Measurements from ENCODE around the gene AKAP8L. TPM values are rescaled to one million over a fixed set of nuclear protein-coding genes. Genes with fewer than 3 reads are reported as not detected.

The AKAP8L gene
- total and polyA plus RNA-seq, 9 of the 15 experiments (the other 6 are each of a cell fraction or from before 2014, with no cell fraction given), result 2.4 to 116 (median 70.7) TPM

DNA sequence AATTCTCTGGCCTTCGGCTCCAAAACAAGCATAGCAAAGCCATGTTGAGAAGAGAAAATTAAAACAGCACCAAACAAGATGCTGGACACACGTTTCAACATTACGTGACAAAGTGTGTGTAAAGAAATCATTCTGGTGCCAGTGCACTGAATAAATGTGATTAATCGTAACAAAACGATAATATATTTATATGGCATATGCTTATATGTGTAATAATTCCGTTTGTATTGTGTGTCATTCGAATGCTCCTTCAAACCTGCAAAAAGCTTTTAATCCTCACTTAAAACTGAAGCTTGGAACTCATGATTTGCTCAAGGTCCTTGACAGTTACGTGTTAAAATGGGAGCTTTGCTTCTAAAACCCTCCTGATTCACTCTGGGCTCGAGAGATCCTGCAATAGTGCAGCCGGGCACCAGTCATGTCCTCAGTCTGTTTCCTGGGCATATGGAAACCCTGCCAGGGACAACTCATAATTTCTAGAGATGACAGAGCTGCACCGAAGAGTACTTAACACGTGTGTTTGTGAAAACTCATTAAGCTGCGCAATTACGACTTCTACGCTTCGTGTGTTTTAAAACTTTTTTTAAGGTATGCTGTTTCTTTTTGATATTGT is 731 bp upstream of the AKAP8L start (continued):
- no peak for TF ChIP-seq NFRKB (IDR thresholded peaks at IDR 0.05; ENCODE audit: low read depth)
- no peak for TF ChIP-seq RCOR1 (IDR thresholded peaks at IDR 0.05; ENCODE audit: borderline replicate concordance in 1 of 2, low read depth in 2 of 2, low read length in 2 of 2)
- TF ChIP-seq TOE1 (IDR thresholded peaks at IDR 0.05; ENCODE audit: borderline replicate concordance), result no peak
- no peak for TF ChIP-seq TOE1 (CRISPR knock-in tag; IDR thresholded peaks at IDR 0.05; ENCODE audit: borderline replicate concordance, low read depth)
- TF ChIP-seq NRF1 (conservative IDR thresholded peaks at IDR 0.05 in 1 of 2, IDR thresholded peaks at IDR 0.05 in 1 of 2), result no peak
- TF ChIP-seq ZNF274 (IDR thresholded peaks at IDR 0.05; ENCODE audit: borderline replicate concordance, low read depth, low read length), result no peak
- no peak for TF ChIP-seq POLR2AphosphoS5 (IDR thresholded peaks at IDR 0.05; ENCODE audit: control insufficient read depth, insufficient read depth, low read depth, low read length)
- no peak for TF ChIP-seq FOXP1 (CRISPR knock-in tag; IDR thresholded peaks at IDR 0.05)
- no peak for TF ChIP-seq KLF1 (tag; IDR thresholded peaks at IDR 0.05)
- TF ChIP-seq ZBTB1 (CRISPR knock-in tag; IDR thresholded peaks at IDR 0.05; ENCODE audit: borderline replicate concordance, low read depth), result no peak
- TF ChIP-seq MEF2A (IDR thresholded peaks at IDR 0.05; ENCODE audit: control insufficient read depth, low read depth, low read length), result no peak
- peak; percentile 5; the same call in 1 of the 2 replicates for TF ChIP-seq POLR2AphosphoS2 (IDR thresholded peaks at IDR 0.05; ENCODE audit: low read length)
- TF ChIP-seq ZNF408 (CRISPR knock-in tag; IDR thresholded peaks at IDR 0.05; ENCODE audit: low read depth), result no peak
- no peak for TF ChIP-seq FOXA3 (CRISPR knock-in tag; conservative IDR thresholded peaks at IDR 0.05 in 1 of 2, IDR thresholded peaks at IDR 0.05 in 1 of 2)
- no peak for TF ChIP-seq PHF20 (IDR thresholded peaks at IDR 0.05; ENCODE audit: partially characterized antibody)
- TF ChIP-seq, protein P1, sequence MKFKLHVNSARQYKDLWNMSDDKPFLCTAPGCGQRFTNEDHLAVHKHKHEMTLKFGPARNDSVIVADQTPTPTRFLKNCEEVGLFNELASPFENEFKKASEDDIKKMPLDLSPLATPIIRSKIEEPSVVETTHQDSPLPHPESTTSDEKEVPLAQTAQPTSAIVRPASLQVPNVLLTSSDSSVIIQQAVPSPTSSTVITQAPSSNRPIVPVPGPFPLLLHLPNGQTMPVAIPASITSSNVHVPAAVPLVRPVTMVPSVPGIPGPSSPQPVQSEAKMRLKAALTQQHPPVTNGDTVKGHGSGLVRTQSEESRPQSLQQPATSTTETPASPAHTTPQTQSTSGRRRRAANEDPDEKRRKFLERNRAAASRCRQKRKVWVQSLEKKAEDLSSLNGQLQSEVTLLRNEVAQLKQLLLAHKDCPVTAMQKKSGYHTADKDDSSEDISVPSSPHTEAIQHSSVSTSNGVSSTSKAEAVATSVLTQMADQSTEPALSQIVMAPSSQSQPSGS (CRISPR knock-in tag; IDR thresholded peaks at IDR 0.05), result no peak
- no peak for TF ChIP-seq POLR3G (IDR thresholded peaks at IDR 0.05; ENCODE audit: extremely low read depth, insufficient read length, insufficient replicate concordance)
- TF ChIP-seq ELF1 (tag; IDR thresholded peaks at IDR 0.05), result 0 out of 2 replicates have a peak, but pooled peaks have one; percentile 23
- TF ChIP-seq ZNF445 (CRISPR knock-in tag; IDR thresholded peaks at IDR 0.05; ENCODE audit: low read depth), result no peak
- no peak for TF ChIP-seq ZNF699 (CRISPR knock-in tag; IDR thresholded peaks at IDR 0.05; ENCODE audit: insufficient replicate concordance)
- TF ChIP-seq, protein P2, sequence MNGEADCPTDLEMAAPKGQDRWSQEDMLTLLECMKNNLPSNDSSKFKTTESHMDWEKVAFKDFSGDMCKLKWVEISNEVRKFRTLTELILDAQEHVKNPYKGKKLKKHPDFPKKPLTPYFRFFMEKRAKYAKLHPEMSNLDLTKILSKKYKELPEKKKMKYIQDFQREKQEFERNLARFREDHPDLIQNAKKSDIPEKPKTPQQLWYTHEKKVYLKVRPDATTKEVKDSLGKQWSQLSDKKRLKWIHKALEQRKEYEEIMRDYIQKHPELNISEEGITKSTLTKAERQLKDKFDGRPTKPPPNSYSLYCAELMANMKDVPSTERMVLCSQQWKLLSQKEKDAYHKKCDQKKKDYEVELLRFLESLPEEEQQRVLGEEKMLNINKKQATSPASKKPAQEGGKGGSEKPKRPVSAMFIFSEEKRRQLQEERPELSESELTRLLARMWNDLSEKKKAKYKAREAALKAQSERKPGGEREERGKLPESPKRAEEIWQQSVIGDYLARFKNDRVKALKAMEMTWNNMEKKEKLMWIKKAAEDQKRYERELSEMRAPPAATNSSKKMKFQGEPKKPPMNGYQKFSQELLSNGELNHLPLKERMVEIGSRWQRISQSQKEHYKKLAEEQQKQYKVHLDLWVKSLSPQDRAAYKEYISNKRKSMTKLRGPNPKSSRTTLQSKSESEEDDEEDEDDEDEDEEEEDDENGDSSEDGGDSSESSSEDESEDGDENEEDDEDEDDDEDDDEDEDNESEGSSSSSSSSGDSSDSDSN (IDR thresholded peaks at IDR 0.05; ENCODE audit: borderline replicate concordance in 1 of 2, low read depth in 2 of 2, low read length in 2 of 2), result no peak
- TF ChIP-seq CBFB (CRISPR knock-in tag; IDR thresholded peaks at IDR 0.05), result no peak
- no peak for TF ChIP-seq BRF1 (IDR thresholded peaks at IDR 0.05; ENCODE audit: borderline replicate concordance, extremely low read depth, insufficient read length)
- TF ChIP-seq, protein P3, sequence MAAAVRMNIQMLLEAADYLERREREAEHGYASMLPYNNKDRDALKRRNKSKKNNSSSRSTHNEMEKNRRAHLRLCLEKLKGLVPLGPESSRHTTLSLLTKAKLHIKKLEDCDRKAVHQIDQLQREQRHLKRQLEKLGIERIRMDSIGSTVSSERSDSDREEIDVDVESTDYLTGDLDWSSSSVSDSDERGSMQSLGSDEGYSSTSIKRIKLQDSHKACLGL (CRISPR knock-in tag; IDR thresholded peaks at IDR 0.05; ENCODE audit: borderline replicate concordance, poor library complexity, severe bottlenecking), result no peak
